Esophagus (tissue), 2 donors: ENCODE measurements around the gene RDX. TPM values are rescaled to one million over a fixed set of nuclear protein-coding genes. Genes with fewer than 3 reads are reported as not detected.
A peak's percentile ranks its signal among the peaks of the same experiment; 100 is the strongest.

ENCODE experiments used
- H3K27ac ChIP-seq, 2 donors: one replicate each; pipeline ENCODE4 v1.5.1; 2013; ENCODE audit warnings: low read depth in 2 of 2, mild to moderate bottlenecking in 2 of 2, inconsistent platforms in 1 of 2, low read length in 1 of 2, moderate library complexity in 1 of 2
- H3K27me3 ChIP-seq, 2 donors: one replicate each; pipeline ENCODE4 v1.6.1; 2013; ENCODE audit warnings: low read length in 2 of 2, control low read depth in 1 of 2, mild to moderate bottlenecking in 1 of 2; ENCODE audit not compliant: insufficient read depth in 2 of 2, control insufficient read depth in 1 of 2
- H3K36me3 ChIP-seq, 2 donors: one replicate each; pipeline ENCODE4 v1.6.1; 2013; ENCODE audit warnings: low read length in 1 of 2; ENCODE audit not compliant: control insufficient read depth in 2 of 2, insufficient read depth in 2 of 2
- H3K4me1 ChIP-seq, 2 donors: one replicate each; pipeline ENCODE4 v1.6.1; 2013; ENCODE audit warnings: low read length in 1 of 2; ENCODE audit not compliant: control insufficient read depth in 2 of 2, insufficient read depth in 2 of 2
- H3K4me3 ChIP-seq, 2 donors: one replicate each; pipeline ENCODE4 v1.5.1; 2013; ENCODE audit warnings: low read length in 2 of 2, mild to moderate bottlenecking in 2 of 2, low read depth in 1 of 2, moderate library complexity in 1 of 2
- H3K9me3 ChIP-seq, 2 donors: one replicate each; pipeline ENCODE4 v1.6.1; 2013; ENCODE audit warnings: mild to moderate bottlenecking in 2 of 2, low read depth in 1 of 2, low read length in 1 of 2, moderate library complexity in 1 of 2; ENCODE audit not compliant: control insufficient read depth in 2 of 2, insufficient read depth in 1 of 2
- WGBS, 2 donors: extraction: QIAGEN DNeasy Blood & Tissue Kit; methylation state at CpG; one replicate each; pipeline ENCODE4 v1.1.7; 2013; 5-methylcytosine and 5-hydroxymethylcytosine counted together
- polyA plus RNA-seq, 2 donors: library from polyadenylated mRNA; stranded (reverse); fragments of 200-250 nt; gene quantifications; one replicate each; pipeline ENCODE4 v1.2.3, GENCODE V29; 2013
- donor health status: healthy with polysubstance abuse.
- donor health status: Bipolar disorder and iron deficiency.

The RDX gene
- 10 to 100 TPM; 14.4 to 15.9 TPM for polyA plus RNA-seq

DNA sequence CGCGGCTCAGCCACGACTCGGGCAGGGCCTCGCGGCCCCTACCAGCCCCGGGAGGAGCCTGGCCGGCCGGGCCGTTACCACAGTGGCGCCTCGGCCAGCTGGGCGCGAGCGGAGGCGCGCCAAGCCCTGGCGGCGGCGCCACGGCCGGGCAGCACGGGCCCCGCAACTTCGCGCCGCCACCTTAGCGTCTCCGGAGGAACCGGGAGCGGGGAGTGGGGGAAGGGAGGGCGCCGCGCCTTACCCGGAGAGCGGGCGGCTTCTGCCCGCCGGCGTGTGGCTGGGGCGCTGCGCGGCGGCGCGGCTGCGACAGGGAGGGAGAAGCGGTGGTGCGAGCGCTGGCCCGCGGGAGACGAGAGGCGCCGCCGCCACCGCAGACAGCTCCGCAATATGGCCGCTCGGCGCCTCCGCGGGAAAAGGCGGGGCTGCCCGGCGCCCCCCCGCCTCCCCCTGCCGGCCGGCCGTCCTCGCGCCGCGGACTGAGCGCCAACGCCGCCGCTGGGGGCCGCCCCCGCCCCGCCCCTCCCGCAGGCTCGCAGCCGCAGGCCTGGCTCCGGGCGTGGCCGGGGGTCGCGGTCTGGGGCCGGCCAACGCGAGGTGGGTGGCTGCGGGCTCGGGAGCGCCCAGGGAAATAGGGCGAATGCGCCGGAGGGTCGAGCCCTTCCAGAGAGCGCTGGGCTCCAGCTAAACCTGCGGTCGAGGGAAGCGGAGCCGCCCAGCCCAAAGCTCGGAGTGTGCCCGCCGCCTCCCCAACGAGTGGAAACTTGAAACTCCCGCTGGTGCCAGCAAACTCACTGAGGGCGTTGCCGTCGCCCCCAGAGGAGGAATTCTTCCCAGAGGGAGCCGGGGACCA, at the start of gene RDX:
TSS of gene RDX (minus strand) at position 389 of the 850 bp plus-strand sequence. CDS start 16,922 bp downstream, outside the sequence.
- peak within 1 kb of the TSS; percentile 87 for H3K27ac ChIP-seq

DNA sequence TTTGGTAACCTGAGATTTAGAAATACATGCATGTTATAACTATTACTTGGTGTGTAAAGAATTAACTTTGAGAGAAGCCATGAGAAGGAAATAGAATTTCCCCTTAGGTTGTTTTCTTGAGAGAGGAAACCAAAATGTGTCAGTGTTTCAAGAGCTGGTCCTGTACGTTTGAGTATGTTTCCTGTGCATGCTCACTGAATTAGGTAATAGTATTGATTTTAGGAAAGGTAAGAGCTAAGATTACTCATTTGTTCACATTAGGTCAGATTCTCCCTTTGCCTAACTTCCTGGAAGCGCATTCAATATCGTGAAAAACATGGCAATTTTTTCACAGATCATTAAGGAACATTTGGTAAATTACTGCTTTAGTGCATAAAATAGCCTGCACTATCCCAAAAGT, 49.3 kb upstream of the RDX start:
- Histone ChIP-seq H3K9me3 (no peaks in the 10 kb centered on the region), H3K27me3 (no peaks in the 10 kb centered on the region), H3K4me1 (no peaks in the 10 kb centered on the region), H3K4me3 (no peak overlapping the region), H3K27ac (no peak overlapping the region), H3K36me3 (no peaks in the 10 kb centered on the region)
- 58 to 60% methylated on average over 3 of the region's 3 CpGs for WGBS, 2 donors

More for the DNA sequence above, at the start of gene RDX:
- peak within 1 kb of the TSS; percentile 70 to 77 for H3K4me3 ChIP-seq
- H3K9me3 ChIP-seq: no peaks in the 10 kb centered on the region
- H3K4me1 ChIP-seq: peaks cover 0 to 2% of the 10 kb centered on the region in 2 donors
- 0 to 1% methylated on average over 63 to 113 of the region's 113 CpGs for WGBS, 2 donors
- no peaks in the 10 kb centered on the region for H3K36me3 ChIP-seq
- no peaks in the 10 kb centered on the region for H3K27me3 ChIP-seq

- 66 to 69% methylated on average over 2 of the region's 2 CpGs for WGBS, 2 donors
- H3K9me3 ChIP-seq: no peaks in the 10 kb centered on the region
- H3K4me1 ChIP-seq: no peaks in the 10 kb centered on the region
- no peaks in the 10 kb centered on the region for H3K36me3 ChIP-seq
- no peaks in the 10 kb centered on the region for H3K27me3 ChIP-seq
- no peak overlapping the region for H3K27ac ChIP-seq
- H3K4me3 ChIP-seq: no peak overlapping the region
Measured at GRCh38 chr11:110340436-110340835, 44.0 kb upstream of the RDX start.

DNA sequence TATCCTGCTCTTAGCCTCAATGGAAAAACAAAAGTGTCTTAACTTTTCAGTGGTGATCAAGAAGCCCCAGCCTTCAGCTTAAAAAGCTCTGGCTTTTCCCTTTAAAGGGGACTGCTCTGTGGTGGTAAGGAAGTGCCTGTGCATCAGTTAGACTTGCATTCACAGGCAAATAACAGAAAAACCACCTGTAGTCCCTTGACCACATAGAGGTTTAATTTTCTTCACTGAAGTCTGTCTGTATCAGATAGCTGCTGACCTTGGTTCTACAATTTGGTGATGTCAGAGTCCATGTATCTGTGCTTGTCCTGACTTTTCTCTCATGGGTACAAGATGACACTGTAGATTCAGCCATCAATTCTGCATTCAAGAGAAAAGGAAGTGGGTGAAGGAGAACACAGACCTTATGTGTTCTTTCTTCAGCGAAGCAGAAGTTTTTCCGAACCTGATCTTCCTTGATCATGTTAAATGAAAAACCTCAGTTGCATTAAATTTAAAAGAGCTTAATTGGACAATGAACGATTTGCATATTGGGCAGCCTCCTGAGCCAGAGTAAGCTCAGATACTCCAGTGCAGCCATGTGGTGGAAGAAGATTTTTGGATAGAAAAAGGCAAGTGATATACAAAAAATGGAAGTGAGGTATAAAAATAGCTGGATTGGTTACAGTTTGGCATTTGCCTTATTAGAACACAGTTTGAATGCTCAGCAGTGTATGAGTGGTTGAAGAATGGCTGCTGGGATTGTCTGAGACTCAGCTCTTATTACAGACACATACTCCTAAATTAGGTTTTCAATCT, 43.2 kb upstream of the RDX start:
- WGBS, 2 donors: 84 to 88% methylated on average over 3 of the region's 3 CpGs
- Histone ChIP-seq H3K9me3 (no peaks in the 10 kb centered on the region), H3K27me3 (no peaks in the 10 kb centered on the region), H3K36me3 (no peaks in the 10 kb centered on the region), H3K4me3 (no peak overlapping the region), H3K4me1 (no peaks in the 10 kb centered on the region), H3K27ac (no peak overlapping the region)

DNA sequence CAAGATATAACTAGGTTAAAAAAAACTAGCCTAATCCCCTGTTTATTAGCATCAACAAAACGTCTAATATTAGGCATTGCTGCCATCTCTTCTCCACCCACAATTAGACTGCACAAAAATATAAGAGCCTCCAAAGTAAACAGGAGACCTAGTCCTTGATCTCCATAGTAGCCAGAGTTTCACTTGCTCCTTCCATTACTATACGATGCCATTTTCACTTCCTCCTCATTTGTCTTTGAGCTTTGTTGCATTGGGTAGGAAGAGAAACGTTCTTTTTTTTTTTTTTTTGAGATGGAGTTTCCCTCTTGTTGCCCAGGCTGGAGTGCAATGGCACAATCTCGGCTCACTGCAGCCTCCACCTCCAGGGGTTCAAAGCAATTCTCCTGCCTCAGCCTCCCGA, 42.3 kb upstream of the RDX start:
- Histone ChIP-seq H3K36me3 (no peaks in the 10 kb centered on the region), H3K27me3 (no peaks in the 10 kb centered on the region), H3K4me1 (no peaks in the 10 kb centered on the region), H3K27ac (no peak overlapping the region), H3K4me3 (no peak overlapping the region), H3K9me3 (no peaks in the 10 kb centered on the region)
- 76 to 80% methylated on average over 5 of the region's 5 CpGs for WGBS, 2 donors

DNA sequence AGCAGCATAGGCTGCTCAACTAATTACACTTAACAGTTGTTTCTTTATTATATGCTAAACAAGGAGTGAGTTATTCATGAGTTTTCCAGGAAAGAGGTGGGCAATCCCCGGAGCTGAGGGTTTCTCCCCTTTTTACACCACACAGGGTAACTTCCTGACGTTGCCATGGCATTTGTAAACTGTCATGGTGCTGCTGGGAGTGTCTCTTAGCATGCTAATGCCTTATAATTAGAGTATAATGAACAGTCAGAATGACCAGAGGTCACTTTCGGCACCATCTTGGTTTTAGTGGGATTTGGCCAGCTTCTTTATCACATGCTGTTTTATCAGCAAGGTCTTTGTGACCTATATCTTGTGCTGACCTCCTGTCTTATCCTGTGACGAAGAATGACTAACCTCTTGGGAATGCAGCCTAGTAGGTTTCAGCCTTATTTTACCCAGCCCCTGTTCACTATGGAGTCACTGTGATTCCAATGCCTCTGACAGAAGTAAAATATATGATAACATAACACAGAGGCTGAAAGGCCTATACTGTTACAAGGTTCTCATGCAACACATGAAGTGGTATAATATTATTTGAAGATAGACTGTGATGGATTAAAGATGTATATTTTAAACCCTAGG, 41.3 kb upstream of the RDX start:
- Histone ChIP-seq H3K4me3 (no peak overlapping the region), H3K36me3 (no peaks in the 10 kb centered on the region), H3K27me3 (no peaks in the 10 kb centered on the region), H3K27ac (no peak overlapping the region), H3K9me3 (no peaks in the 10 kb centered on the region), H3K4me1 (no peaks in the 10 kb centered on the region)
- WGBS, 2 donors: 51 to 61% methylated on average over 4 of the region's 4 CpGs

DNA sequence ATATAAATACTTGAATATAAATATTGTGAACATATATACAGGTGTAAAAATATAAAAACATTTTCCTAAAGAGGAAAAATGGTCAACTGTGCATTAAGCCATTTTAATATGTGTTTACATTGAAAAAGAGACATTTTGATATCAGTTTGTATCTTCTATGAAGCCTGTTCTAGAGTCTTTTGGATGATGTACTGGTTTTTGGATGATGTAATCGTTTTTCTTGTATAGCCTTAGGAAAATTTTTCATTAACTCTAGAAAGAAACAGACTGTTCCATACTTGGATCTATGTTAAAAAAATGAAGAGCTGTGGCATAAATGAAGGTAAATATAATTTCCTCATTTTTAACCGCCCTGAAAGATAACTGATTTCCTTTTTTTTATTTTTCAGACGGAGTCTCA, 39.6 kb upstream of the RDX start:
- Histone ChIP-seq H3K4me3 (no peak overlapping the region), H3K27me3 (no peaks in the 10 kb centered on the region), H3K4me1 (no peaks in the 10 kb centered on the region), H3K27ac (no peak overlapping the region), H3K36me3 (no peaks in the 10 kb centered on the region), H3K9me3 (no peaks in the 10 kb centered on the region)
- 73 to 75% methylated on average over 3 of the region's 3 CpGs for WGBS, 2 donors

GRCh38 chr11:110335358-110335757, 38.9 kb upstream of the RDX start:
- Histone ChIP-seq H3K9me3 (no peaks in the 10 kb centered on the region), H3K27ac (no peak overlapping the region), H3K36me3 (no peaks in the 10 kb centered on the region), H3K4me3 (no peak overlapping the region), H3K4me1 (no peaks in the 10 kb centered on the region), H3K27me3 (no peaks in the 10 kb centered on the region)
- WGBS, 2 donors: 92 to 95% methylated on average over 4 of the region's 4 CpGs

GRCh38 chr11:110331626-110332025, 35.2 kb upstream of the RDX start:
- Histone ChIP-seq H3K4me1 (no peaks in the 10 kb centered on the region), H3K4me3 (no peak overlapping the region), H3K27ac (no peak overlapping the region), H3K9me3 (peaks cover 0 to 3% of the 10 kb centered on the region in 2 donors), H3K27me3 (no peaks in the 10 kb centered on the region), H3K36me3 (no peaks in the 10 kb centered on the region)
- WGBS, 2 donors: 44 to 59% methylated on average over 1 of the region's 1 CpG
